HCT116 (cell line): ENCODE results near the gene ALG1L2. TPM values are rescaled to one million over a fixed set of nuclear protein-coding genes. Genes with fewer than 3 reads are reported as not detected.
"Not testable (repeated sequence)": the region's sequence is repeated elsewhere in the genome, so short reads cannot be mapped to it uniquely, and the experiment has no call there.

Experiments used
- ATAC-seq: fragments of 200-7000 bp; cut with Tn5 transposase; 2 replicates; pipeline ENCODE4 v1.9.1; 2020; ENCODE audit warnings: mild to moderate bottlenecking, moderate library complexity
- BruUV-seq: library from RNA; stranded (reverse); fragments of 400-500 nt; replicated peaks from 2 replicates; lab custom pipeline; 2021; lab: Mats Ljungman, UMichigan
- CTCF ChIA-PET: fragments of 300-600 bp; sonication (Branson Sonifier 250); formaldehyde crosslinking; loops from one replicate; lab custom pipeline; 2021; ENCODE audit warnings: antibody characterized with exemption; lab: Charles Lee
- POLR2A ChIA-PET: fragments of 300-600, 350-600 bp; sonication (Branson Sonifier 250); formaldehyde crosslinking; loops from one replicate; lab custom pipeline; 2021; ENCODE audit warnings: antibody characterized with exemption; lab: Charles Lee
- RAD21 ChIA-PET, 2 experiments: fragments of 300-600 bp; sonication (Branson Sonifier 250); formaldehyde crosslinking; loops; one replicate each; lab custom pipeline; 2023; ENCODE audit warnings: low total read pairs in 2 of 2; ENCODE audit not compliant: uncharacterized antibody in 2 of 2, unreplicated experiment in 2 of 2, low non-redundant PET in 1 of 2; lab: Charles Lee
- DNase-seq: peaks from one replicate; pipeline ENCODE4 v3.0.0-alpha.2; 2010; ENCODE audit warnings: low read depth, low spot score
- H2AFZ ChIP-seq: fragments of 200-600 bp; shearing (Covaris generic), sonication (generic); 2 replicates; pipeline ENCODE4 v1.6.1; 2017; ENCODE audit warnings: low read depth, mixed run types, mixed read lengths, antibody characterized with exemption, low read length; ENCODE audit not compliant: poor library complexity, severe bottlenecking
- H3K27ac ChIP-seq: 2 replicates; pipeline ENCODE4 v1.5.1; 2012; ENCODE audit warnings: low read depth, low read length
- H3K27me3 ChIP-seq: fragments of 200-600 bp; sonication (generic); 2 replicates; pipeline ENCODE4 v1.6.1; 2016; ENCODE audit warnings: mixed run types, low read length, mixed read lengths; ENCODE audit not compliant: insufficient read depth
- H3K36me3 ChIP-seq, 2 experiments: fragments of 200-500 bp in 1 of 2; fragments of 200-600 bp in 1 of 2; sonication (Bioruptor generic) in 1 of 2; sonication (generic) in 1 of 2; 2 replicates each; pipeline versions ENCODE4 v1.5.1 to v1.6.1; 2014 to 2016; ENCODE audit warnings: low read length in 2 of 2, inconsistent platforms in 1 of 2, mixed read lengths in 1 of 2, mixed run types in 1 of 2; ENCODE audit not compliant: insufficient read depth in 2 of 2, control insufficient read depth in 1 of 2
- H3K4me1 ChIP-seq, 2 experiments: fragments of 200-600 bp in 1 of 2; sonication (generic) in 1 of 2; 2 replicates each; pipeline versions ENCODE4 v1.5.1 to v1.6.1; 2012 to 2017; ENCODE audit warnings: low read length in 2 of 2, inconsistent platforms in 1 of 2, mild to moderate bottlenecking in 1 of 2, mixed read lengths in 1 of 2, mixed run types in 1 of 2, moderate library complexity in 1 of 2; ENCODE audit not compliant: insufficient read depth in 2 of 2, control insufficient read depth in 1 of 2
- H3K4me2 ChIP-seq: fragments of 200-600 bp; sonication (generic); 2 replicates; pipeline ENCODE4 v1.6.1; 2017; ENCODE audit warnings: mixed run types, low read length, mixed read lengths
- H3K4me3 ChIP-seq, 2 experiments: fragments of 200-600 bp in 1 of 2; sonication (generic) in 1 of 2; replicated peaks in 1 of 2; 2 replicates each; pipeline ENCODE4 v1.5.1; 2011 to 2016; ENCODE audit warnings: low read length in 2 of 2, control low read depth in 1 of 2, low read depth in 1 of 2, mild to moderate bottlenecking in 1 of 2, mixed read lengths in 1 of 2, mixed run types in 1 of 2
- H3K79me2 ChIP-seq: fragments of 200-600 bp; sonication (generic); 2 replicates; pipeline ENCODE4 v1.6.1; 2017; ENCODE audit warnings: mild to moderate bottlenecking, mixed run types, low read length, moderate library complexity, mixed read lengths; ENCODE audit not compliant: insufficient read depth
- H3K9ac ChIP-seq: fragments of 200-600 bp; sonication (generic); 2 replicates; pipeline ENCODE4 v1.6.1; 2016; ENCODE audit warnings: low read length, mixed read lengths
- H3K9me2 ChIP-seq: fragments of 200-600 bp; sonication (generic), shearing (Covaris generic); 2 replicates; pipeline ENCODE4 v1.6.1; 2017; ENCODE audit warnings: mixed run types, mild to moderate bottlenecking, moderate library complexity; ENCODE audit not compliant: insufficient read depth
- H3K9me3 ChIP-seq, 2 experiments: fragments of 200-500 bp in 1 of 2; fragments of 200-600 bp in 1 of 2; sonication (Bioruptor generic) in 1 of 2; sonication (generic) in 1 of 2; 2 replicates each; pipeline ENCODE4 v1.6.1; 2014 to 2017; ENCODE audit warnings: low read length in 2 of 2, mixed read lengths in 2 of 2, inconsistent platforms in 1 of 2, low read depth in 1 of 2, mild to moderate bottlenecking in 1 of 2, mixed run types in 1 of 2, moderate library complexity in 1 of 2; ENCODE audit not compliant: control insufficient read depth in 1 of 2, insufficient read depth in 1 of 2
- H4K20me1 ChIP-seq: fragments of 200-600 bp; sonication (generic), shearing (Covaris generic); 2 replicates; pipeline ENCODE4 v1.6.1; 2017; ENCODE audit warnings: mixed run types, mild to moderate bottlenecking, moderate library complexity; ENCODE audit not compliant: insufficient read depth
- CTCF ChIP-seq, 3 experiments: fragments of 200-600 bp in 1 of 3; sonication (generic) in 1 of 3; IDR thresholded peaks in 2 of 3; conservative IDR thresholded peaks in 1 of 3; 2 replicates each; pipeline ENCODE4 v1.5.1; 2012 to 2017; ENCODE audit warnings: low read depth in 2 of 3, low read length in 2 of 3, antibody characterized with exemption in 1 of 3, borderline replicate concordance in 1 of 3, control low read depth in 1 of 3, mild to moderate bottlenecking in 1 of 3, mixed read lengths in 1 of 3, mixed run types in 1 of 3, moderate library complexity in 1 of 3; ENCODE audit not compliant: insufficient read depth in 1 of 3
- EZH2 ChIP-seq: fragments of 200-600 bp; sonication (generic); IDR thresholded peaks from 2 replicates; pipeline ENCODE4 v1.6.1; 2017; ENCODE audit warnings: antibody characterized with exemption, mixed run types
- EZH2phosphoT487 ChIP-seq: fragments of 200-600 bp; IDR thresholded peaks from 2 replicates; pipeline ENCODE4 v1.6.1; 2018; ENCODE audit warnings: antibody characterized with exemption, borderline replicate concordance
- FOSL1 ChIP-seq: IDR thresholded peaks from 2 replicates; pipeline ENCODE4 v1.6.1; 2012; ENCODE audit warnings: low read depth
- POLR2AphosphoS5 ChIP-seq: IDR thresholded peaks from 2 replicates; pipeline ENCODE4 v1.6.1; 2011; ENCODE audit warnings: mild to moderate bottlenecking, low read depth, low read length, moderate library complexity
- SP1 ChIP-seq: IDR thresholded peaks from 2 replicates; pipeline ENCODE4 v1.6.1; 2012; ENCODE audit warnings: low read depth
- TCF7L2 ChIP-seq: IDR thresholded peaks from 2 replicates; pipeline ENCODE4 v1.7.0; 2011; ENCODE audit warnings: borderline replicate concordance, inconsistent platforms; ENCODE audit not compliant: insufficient read depth, insufficient read length; ENCODE audit errors: extremely low read depth
- ZFX ChIP-seq: fragments of 450-650 bp; IDR thresholded peaks from 2 replicates; pipeline ENCODE4 v1.6.1; 2017
- intact Hi-C: fragments of 100-400 bp; cut with micrococcal nuclease; formaldehyde crosslinking; loops from 2 replicates; pipeline ENCODE4 v1.10.0; 2022
- total RNA-seq: library from RNA; stranded (reverse); gene quantifications from one replicate; pipeline ENCODE4 v1.2.1, GENCODE V29; 2021; ENCODE audit not compliant: unreplicated experiment

The ALG1L2 gene
- total RNA-seq, 1 experiment from 2014 or later = 0.44 TPM

GRCh38 chr3:130117933-130118332 is 36.3 kb downstream of the ALG1L2 start:
- Histone ChIP-seq H3K36me3 (no peaks in the 10 kb centered on the region), H3K27me3 (peaks cover 9% of the 10 kb centered on the region; the same call in 1 of the 2 replicates), H3K9ac (no peak overlapping the region), H3K27ac (no peak overlapping the region), H4K20me1 (no peaks in the 10 kb centered on the region), H3K9me2 (no peaks in the 10 kb centered on the region), H3K4me2 (no peak overlapping the region), H3K9me3 (no peaks in the 10 kb centered on the region), H3K4me3 (no peak overlapping the region), H2AFZ (no peak overlapping the region), H3K79me2 (no peaks in the 10 kb centered on the region), H3K4me1 (no peaks in the 10 kb centered on the region)
- no TSS peak for BruUV-seq
- no peak for TF ChIP-seq SP1
- TF ChIP-seq EZH2phosphoT487 = no peak
- TF ChIP-seq CTCF (IDR thresholded peaks at IDR 0.05 in 2 of 3, conservative IDR thresholded peaks at IDR 0.05 in 1 of 3; ENCODE audit: borderline replicate concordance in 1 of 3, insufficient read depth in 1 of 3, low read depth in 2 of 3, low read length in 2 of 3) = no peak
- no peak for TF ChIP-seq FOSL1
- no peak for TF ChIP-seq POLR2AphosphoS5
- TF ChIP-seq TCF7L2 = no peak
- no peak for TF ChIP-seq EZH2
- TF ChIP-seq ZFX = no peak
- DNase-seq (no peak), ATAC-seq (no peak)
- CTCF ChIA-PET = no interaction called here
- intact Hi-C loops = no loop called here
- POLR2A ChIA-PET = no interaction called here
- RAD21 ChIA-PET = no interaction called here

- not testable (repeated sequence) for ATAC-seq
These were observed 38.2 kb downstream of the ALG1L2 start for GRCh38 chr3:130119824-130120223.

GRCh38 chr3:130120291-130120690 is 38.7 kb downstream of the ALG1L2 start:
- BruUV-seq, intact Hi-C loops, H4K20me1 ChIP-seq, H3K4me3 ChIP-seq, H3K79me2 ChIP-seq, RAD21 ChIA-PET, H2AFZ ChIP-seq, H3K27ac ChIP-seq, CTCF ChIA-PET, H3K36me3 ChIP-seq, H3K4me2 ChIP-seq, H3K9ac ChIP-seq, POLR2A ChIA-PET, DNase-seq, H3K27me3 ChIP-seq, H3K9me2 ChIP-seq, H3K4me1 ChIP-seq, H3K9me3 ChIP-seq, ATAC-seq: not testable (repeated sequence)

More at GRCh38 chr3:130119824-130120223, 38.2 kb downstream of the ALG1L2 start:
- RAD21 ChIA-PET, H3K4me1 ChIP-seq, H3K4me3 ChIP-seq, DNase-seq, H3K4me2 ChIP-seq, H3K9me3 ChIP-seq, H3K27me3 ChIP-seq, H3K36me3 ChIP-seq, H3K79me2 ChIP-seq, POLR2A ChIA-PET, H3K9ac ChIP-seq, H3K27ac ChIP-seq, CTCF ChIA-PET, H3K9me2 ChIP-seq, intact Hi-C loops, H4K20me1 ChIP-seq, BruUV-seq, H2AFZ ChIP-seq: not testable (repeated sequence)
